Measurements from ENCODE around the gene PARVA.

The PARVA gene

DNA sequence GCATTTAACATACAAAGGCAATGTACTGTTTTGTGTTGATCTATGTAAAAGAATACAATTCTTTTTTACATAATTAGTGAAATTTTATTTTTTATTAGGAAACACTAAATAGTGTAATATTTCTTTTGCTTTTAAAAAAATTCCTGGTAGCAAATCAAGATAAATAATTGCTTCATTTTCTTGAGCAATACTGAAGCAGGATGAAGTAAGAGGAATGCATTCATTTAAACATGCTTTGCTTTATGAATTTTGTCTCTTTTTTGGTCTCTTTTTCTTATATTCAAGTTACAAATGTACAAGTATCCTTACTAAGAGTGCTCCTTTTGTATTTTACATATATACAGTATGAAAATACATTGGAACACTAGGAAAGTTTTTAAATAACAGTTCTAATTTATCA lies 152.4 kb downstream of the PARVA start:
- Histone ChIP-seq H3K4me1 (ENCODE audit: insufficient read depth, low read length) (0 out of 2 replicates have a peak, but pooled peaks cover 6% of the 10 kb centered on the region), H3K9ac (ENCODE audit: low read depth, low read length) (no peak overlapping the region), H3K9me3 (ENCODE audit: control insufficient read depth, insufficient read depth, low read length) (no peaks in the 10 kb centered on the region), H3K36me3 (ENCODE audit: insufficient read depth, low read length) (no peaks in the 10 kb centered on the region)

DNA sequence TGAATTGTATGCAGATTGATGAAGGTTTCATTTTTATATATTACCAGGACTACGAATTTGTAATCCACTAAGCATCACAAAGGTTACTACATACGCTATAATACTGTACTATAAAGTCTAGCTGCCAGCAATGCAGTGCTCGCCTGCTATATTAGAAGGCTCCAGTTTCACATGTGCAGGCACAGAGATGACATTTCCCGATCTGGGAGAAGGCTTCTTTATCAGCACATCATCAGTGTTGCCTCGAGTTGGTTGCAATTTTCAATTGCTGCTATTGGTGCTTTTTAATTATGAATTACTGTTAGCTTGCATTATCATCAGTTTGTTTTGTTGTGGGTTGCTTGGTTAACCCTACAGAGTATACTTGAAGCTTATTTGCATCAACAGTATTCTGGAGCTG lies 153.6 kb downstream of the PARVA start:
- Histone ChIP-seq H3K4me1 (ENCODE audit: insufficient read depth, low read length) (0 out of 2 replicates have a peak, but pooled peaks cover 6% of the 10 kb centered on the region), H3K36me3 (ENCODE audit: insufficient read depth, low read length) (no peaks in the 10 kb centered on the region), H3K9ac (ENCODE audit: low read depth, low read length) (no peak overlapping the region), H3K9me3 (ENCODE audit: control insufficient read depth, insufficient read depth, low read length) (no peaks in the 10 kb centered on the region)

GRCh38 chr11:12531681-12532080 lies 154.3 kb downstream of the PARVA start:
- Histone ChIP-seq H3K9ac (ENCODE audit: low read depth, low read length) (no peak overlapping the region), H3K4me1 (ENCODE audit: insufficient read depth, low read length) (0 out of 2 replicates have a peak, but pooled peaks cover 4% of the 10 kb centered on the region), H3K36me3 (ENCODE audit: insufficient read depth, low read length) (no peaks in the 10 kb centered on the region), H3K9me3 (ENCODE audit: control insufficient read depth, insufficient read depth, low read length) (no peaks in the 10 kb centered on the region)

- Histone ChIP-seq H3K9me3 (ENCODE audit: control insufficient read depth, insufficient read depth, low read length) (no peaks in the 10 kb centered on the region), H3K9ac (ENCODE audit: low read depth, low read length) (no peak overlapping the region), H3K36me3 (ENCODE audit: insufficient read depth, low read length) (no peaks in the 10 kb centered on the region), H3K4me1 (ENCODE audit: insufficient read depth, low read length) (no peaks in the 10 kb centered on the region)
Measured at GRCh38 chr11:12532580-12532979, 155.2 kb downstream of the PARVA start.

DNA sequence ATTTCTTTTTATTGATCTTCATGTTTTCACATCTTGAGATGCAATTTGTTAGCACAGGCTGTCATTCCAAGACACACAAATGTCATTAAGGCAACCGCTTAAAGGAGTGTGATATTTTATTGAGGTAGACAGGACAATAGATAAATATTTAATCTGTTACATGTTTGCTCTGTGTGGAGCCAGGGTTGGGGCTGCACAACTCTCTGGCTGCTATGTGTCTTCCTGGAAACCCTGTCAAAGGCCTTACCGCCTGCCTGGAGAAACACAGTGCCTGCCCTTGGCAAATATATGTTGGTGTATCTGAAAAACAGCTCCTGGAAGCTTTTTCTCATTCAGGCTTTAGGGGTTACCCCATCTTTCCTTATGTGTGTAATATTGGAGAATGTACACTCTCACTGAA lies 157.2 kb downstream of the PARVA start:
- Histone ChIP-seq H3K36me3 (ENCODE audit: insufficient read depth, low read length) (no peaks in the 10 kb centered on the region), H3K9ac (ENCODE audit: low read depth, low read length) (no peak overlapping the region), H3K9me3 (ENCODE audit: control insufficient read depth, insufficient read depth, low read length) (no peaks in the 10 kb centered on the region), H3K4me1 (ENCODE audit: insufficient read depth, low read length) (no peaks in the 10 kb centered on the region)

- Histone ChIP-seq H3K4me1 (ENCODE audit: insufficient read depth, low read length) (no peaks in the 10 kb centered on the region), H3K9ac (ENCODE audit: low read depth, low read length) (no peak overlapping the region), H3K36me3 (ENCODE audit: insufficient read depth, low read length) (no peaks in the 10 kb centered on the region), H3K9me3 (ENCODE audit: control insufficient read depth, insufficient read depth, low read length) (no peaks in the 10 kb centered on the region)
Measured at GRCh38 chr11:12535321-12535720, 157.9 kb downstream of the PARVA start.

GRCh38 chr11:12536566-12536965 lies 159.2 kb downstream of the PARVA start:
- Histone ChIP-seq H3K36me3 (ENCODE audit: insufficient read depth, low read length) (no peaks in the 10 kb centered on the region), H3K4me1 (ENCODE audit: insufficient read depth, low read length) (peaks cover 12% of the 10 kb centered on the region), H3K9me3 (ENCODE audit: control insufficient read depth, insufficient read depth, low read length) (no peaks in the 10 kb centered on the region), H3K9ac (ENCODE audit: low read depth, low read length) (no peak overlapping the region)

DNA sequence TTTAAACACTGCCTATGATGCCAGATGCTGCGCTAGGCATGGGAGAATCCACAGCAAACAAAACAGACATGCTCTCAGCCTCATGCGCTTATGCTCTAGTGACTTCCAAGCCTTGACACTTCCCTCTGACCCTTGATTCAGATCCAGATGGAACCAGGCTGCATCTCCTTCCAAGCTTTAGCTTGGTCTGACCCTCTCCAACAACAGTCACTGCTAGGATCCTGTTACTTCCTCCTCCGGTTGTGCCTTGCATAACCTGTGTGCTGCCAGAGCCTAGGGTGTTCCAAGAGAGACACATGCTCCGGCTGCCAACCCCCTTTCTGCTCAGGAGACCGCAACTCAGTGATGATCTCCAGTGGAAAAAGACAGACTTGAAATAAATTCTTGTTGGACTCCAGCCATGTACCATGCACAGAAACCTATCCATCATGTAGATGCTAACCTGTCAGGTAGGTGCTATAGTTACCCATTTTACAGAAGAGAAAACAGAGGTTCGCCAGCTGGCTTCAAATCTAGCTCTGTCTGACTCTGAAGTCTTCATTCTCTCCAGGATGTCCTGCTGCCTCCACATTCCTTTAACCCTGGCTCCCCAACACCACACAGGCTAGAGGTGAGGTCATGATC lies 160.5 kb downstream of the PARVA start:
- Histone ChIP-seq H3K4me1 (ENCODE audit: insufficient read depth, low read length) (peaks cover 16% of the 10 kb centered on the region), H3K9me3 (ENCODE audit: control insufficient read depth, insufficient read depth, low read length) (no peaks in the 10 kb centered on the region)

DNA sequence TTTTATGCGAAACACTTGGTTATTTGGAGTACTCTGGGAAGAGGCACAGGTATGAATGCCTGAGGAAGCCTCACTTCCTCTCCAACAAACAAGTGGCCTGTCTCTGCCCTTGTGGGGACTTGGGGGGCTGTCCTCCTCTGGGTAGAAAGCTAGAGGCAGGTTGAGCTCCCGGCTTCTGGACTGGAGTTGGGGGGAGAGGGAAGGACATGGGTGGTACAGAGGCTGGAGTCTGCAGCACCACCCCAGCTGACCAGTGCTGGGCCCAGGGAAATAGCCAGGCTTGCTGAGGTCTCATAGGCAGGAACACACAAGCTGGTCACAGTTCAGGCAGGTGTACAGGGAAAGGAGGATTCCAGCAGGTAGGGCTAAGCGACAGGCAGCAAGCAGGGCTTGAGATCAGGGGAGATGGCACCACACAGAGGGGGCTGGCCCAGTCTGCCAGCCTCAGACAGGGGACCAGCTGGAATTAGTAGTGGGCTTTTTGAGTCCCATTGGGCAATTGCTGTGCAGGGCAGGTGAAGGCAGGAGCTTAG lies 161.6 kb downstream of the PARVA start:
- H3K36me3 ChIP-seq (ENCODE audit: insufficient read depth, low read length) = no peaks in the 10 kb centered on the region
- peaks cover 16% of the 10 kb centered on the region for H3K4me1 ChIP-seq (ENCODE audit: insufficient read depth, low read length)
- H3K9me3 ChIP-seq (ENCODE audit: control insufficient read depth, insufficient read depth, low read length) = no peaks in the 10 kb centered on the region
- no peak overlapping the region for H3K9ac ChIP-seq (ENCODE audit: low read depth, low read length)

More for the DNA sequence above, 160.5 kb downstream of the PARVA start:
- Histone ChIP-seq H3K9ac (ENCODE audit: low read depth, low read length) (no peak overlapping the region), H3K36me3 (ENCODE audit: insufficient read depth, low read length) (no peaks in the 10 kb centered on the region)

DNA sequence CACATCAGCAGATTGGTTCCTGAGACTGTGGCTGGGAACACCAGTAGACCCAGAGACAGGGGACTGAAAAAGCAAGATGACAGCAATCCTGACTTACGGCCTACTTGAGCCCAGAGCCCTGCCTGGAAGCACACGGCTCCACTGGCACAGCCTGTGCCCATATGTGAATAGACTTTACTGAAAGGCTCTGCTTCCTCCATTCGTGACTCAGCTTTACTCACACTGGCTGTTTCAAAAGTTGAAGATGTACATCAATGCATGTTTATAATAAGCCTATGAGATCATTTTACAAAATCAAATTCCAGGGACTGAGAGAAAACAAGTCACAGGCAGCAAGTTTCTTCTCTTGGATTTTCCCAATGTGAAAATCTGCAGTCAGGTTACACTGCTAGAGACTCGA lies 162.2 kb downstream of the PARVA start:
- H3K36me3 ChIP-seq (ENCODE audit: insufficient read depth, low read length) = no peaks in the 10 kb centered on the region
- H3K9ac ChIP-seq (ENCODE audit: low read depth, low read length) = no peak overlapping the region
- H3K9me3 ChIP-seq (ENCODE audit: control insufficient read depth, insufficient read depth, low read length) = no peaks in the 10 kb centered on the region
- peaks cover 16% of the 10 kb centered on the region for H3K4me1 ChIP-seq (ENCODE audit: insufficient read depth, low read length)

GRCh38 chr11:12540075-12540680 lies 162.8 kb downstream of the PARVA start:
- Histone ChIP-seq H3K9me3 (ENCODE audit: control insufficient read depth, insufficient read depth, low read length) (no peaks in the 10 kb centered on the region), H3K4me1 (ENCODE audit: insufficient read depth, low read length) (peaks cover 16% of the 10 kb centered on the region)

GRCh38 chr11:12540913-12541582 lies 163.7 kb downstream of the PARVA start:
- no peaks in the 10 kb centered on the region for H3K36me3 ChIP-seq (ENCODE audit: insufficient read depth, low read length)
- no peaks in the 10 kb centered on the region for H3K9me3 ChIP-seq (ENCODE audit: control insufficient read depth, insufficient read depth, low read length)
- H3K9ac ChIP-seq (ENCODE audit: low read depth, low read length) = no peak overlapping the region
- peaks cover 16% of the 10 kb centered on the region for H3K4me1 ChIP-seq (ENCODE audit: insufficient read depth, low read length)

More at GRCh38 chr11:12540075-12540680, 162.8 kb downstream of the PARVA start:
- H3K9ac ChIP-seq (ENCODE audit: low read depth, low read length) = no peak overlapping the region
- no peaks in the 10 kb centered on the region for H3K36me3 ChIP-seq (ENCODE audit: insufficient read depth, low read length)

DNA sequence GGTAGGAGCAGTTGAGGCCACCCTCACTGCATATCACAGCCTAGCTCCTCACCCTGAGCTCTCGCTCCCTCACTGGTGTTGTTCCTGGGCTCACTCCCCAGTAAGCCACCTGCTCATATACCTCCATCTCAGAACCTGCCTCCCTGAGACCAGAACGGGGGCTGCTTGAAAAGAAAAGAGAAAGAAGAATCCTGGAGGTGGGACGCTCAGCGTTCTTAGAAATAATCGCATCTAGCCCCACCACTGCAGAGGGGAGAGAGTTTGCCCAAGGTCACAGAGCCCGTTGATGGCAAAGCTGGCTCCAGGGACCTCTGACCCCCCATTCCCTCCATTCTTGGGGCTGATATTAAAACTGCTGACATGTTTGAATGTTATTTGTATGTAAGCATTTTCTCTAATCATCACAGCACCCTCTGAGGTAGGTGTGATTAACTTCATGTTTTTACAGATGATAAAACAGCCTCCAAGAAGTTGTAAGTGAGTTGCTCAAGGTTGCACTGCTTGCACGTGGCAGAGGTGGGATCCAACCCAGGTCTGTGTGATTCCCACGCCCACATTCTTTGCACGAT lies 164.3 kb downstream of the PARVA start:
- Histone ChIP-seq H3K36me3 (ENCODE audit: insufficient read depth, low read length) (no peaks in the 10 kb centered on the region), H3K9ac (ENCODE audit: low read depth, low read length) (no peak overlapping the region), H3K4me1 (ENCODE audit: insufficient read depth, low read length) (peaks cover 16% of the 10 kb centered on the region), H3K9me3 (ENCODE audit: control insufficient read depth, insufficient read depth, low read length) (no peaks in the 10 kb centered on the region)

DNA sequence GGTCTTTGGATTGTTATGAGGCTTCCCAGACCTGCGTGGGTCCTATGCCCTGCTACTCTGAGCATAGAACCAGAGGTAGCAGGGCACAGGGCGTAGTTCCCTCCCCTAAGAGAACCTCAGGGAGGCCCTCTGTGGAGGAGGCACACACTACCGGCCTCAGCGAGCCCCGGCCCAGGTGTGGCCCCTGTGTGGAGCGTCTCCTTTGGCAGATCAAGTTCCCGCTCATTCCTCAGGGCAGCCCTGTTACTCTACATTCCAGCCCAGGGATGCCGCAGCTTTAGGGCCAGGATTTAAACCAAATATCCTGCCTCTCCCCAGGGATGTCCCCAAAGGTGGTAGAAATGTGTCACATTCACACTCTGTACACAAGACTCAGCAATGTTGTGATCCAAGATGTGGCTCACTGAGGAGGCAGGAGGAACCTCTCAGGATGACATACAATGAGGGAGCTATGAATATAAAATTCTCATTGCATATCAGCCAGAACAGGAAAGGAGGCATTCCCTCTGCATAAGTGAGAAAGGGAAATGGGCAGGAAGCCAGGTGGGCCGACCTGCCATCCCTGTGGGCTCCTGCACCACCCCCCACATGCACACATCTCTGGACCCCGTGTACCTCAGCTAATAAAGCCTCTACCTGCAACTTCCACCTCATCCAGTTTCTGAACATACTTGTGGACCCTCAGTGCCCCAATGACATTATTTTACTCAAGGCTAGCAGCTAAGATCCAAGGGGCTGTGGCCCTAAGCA lies 165.0 kb downstream of the PARVA start:
- no peaks in the 10 kb centered on the region for H3K9me3 ChIP-seq (ENCODE audit: control insufficient read depth, insufficient read depth, low read length)
- H3K4me1 ChIP-seq (ENCODE audit: insufficient read depth, low read length) = peaks cover 16% of the 10 kb centered on the region
- H3K9ac ChIP-seq (ENCODE audit: low read depth, low read length) = no peak overlapping the region
- H3K36me3 ChIP-seq (ENCODE audit: insufficient read depth, low read length) = no peaks in the 10 kb centered on the region
